Left ventricle myocardium superior (tissue), 1 donor: ENCODE data around the gene TBXA2R. TPM values are rescaled to one million over a fixed set of nuclear protein-coding genes. Genes with fewer than 3 reads are reported as not detected.

Experiments
- ATAC-seq: fragments of 200-7000 bp; cut with Tn5 transposase; one replicate; pipeline ENCODE4 v1.9.1; 2020; ENCODE audit warnings: mild to moderate bottlenecking, moderate library complexity
- DNase-seq: peaks from one replicate; pipeline ENCODE4 v3.0.0-alpha.2; 2020
- intact Hi-C: fragments of 100-400 bp; cut with micrococcal nuclease; formaldehyde crosslinking; loops from one replicate; pipeline ENCODE4 v1.11.0; 2022
- total RNA-seq: library from RNA; stranded (reverse); fragmentation: NEBNext Ultra II Directional; extraction: Animal tissue kit (Norgen Biotek cat#: 25700); gene quantifications from one replicate; pipeline ENCODE4 v1.2.1, GENCODE V29; 2021
- donor health status: DM: no; HTN: yes; CAD: no; lungs with severe emphysema.

The TBXA2R gene
- total RNA-seq, 1 donor from 2014 or later: 2.0 TPM

DNA sequence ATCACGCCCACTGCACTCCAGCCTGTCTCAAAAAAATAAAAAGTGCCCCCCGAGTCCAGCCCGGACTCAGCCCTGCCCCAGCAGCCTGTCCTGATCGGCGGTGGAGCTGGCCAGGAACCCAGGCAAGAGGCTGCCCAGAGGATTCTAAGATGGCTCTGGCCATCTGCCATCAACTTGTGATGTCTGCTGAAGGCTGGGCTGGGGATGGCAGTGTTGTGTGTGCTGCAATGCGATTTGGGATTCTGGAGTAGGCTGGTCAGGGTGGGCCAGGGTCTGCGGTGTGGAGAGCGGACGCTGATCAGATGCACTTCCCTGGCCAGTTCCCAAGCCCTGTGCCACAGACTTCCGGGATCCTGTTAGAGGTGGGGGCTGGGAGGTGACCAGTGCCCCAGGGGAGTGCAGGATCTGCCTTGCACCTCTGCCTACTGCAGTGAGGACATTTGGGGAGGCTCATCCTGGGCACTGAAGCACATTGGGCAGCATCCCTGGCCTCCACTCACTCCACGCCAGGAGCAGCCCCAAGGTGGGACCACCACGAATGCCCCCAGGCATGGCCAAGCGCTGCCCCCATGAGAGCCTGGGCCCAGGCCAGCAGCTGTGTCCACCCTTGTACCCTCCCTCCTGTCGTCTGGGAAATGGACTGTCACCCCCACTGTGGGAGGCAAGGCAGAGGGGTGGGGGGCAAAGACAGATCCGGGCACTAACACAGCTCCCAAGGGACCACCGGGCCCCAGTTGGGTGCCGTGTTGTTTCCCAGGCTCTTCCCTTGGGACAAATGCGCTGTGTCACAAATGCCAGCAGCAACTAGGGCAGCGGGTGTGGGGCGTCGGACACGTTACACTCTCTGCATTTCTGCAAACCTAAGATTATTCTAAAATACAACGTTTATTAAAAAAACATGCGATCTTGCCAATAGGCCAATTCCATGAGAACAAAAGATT is 3.4 kb upstream of the TBXA2R start:
- ATAC-seq (no peak), DNase-seq (no peak)
- intact Hi-C loops: no loop called here

DNA sequence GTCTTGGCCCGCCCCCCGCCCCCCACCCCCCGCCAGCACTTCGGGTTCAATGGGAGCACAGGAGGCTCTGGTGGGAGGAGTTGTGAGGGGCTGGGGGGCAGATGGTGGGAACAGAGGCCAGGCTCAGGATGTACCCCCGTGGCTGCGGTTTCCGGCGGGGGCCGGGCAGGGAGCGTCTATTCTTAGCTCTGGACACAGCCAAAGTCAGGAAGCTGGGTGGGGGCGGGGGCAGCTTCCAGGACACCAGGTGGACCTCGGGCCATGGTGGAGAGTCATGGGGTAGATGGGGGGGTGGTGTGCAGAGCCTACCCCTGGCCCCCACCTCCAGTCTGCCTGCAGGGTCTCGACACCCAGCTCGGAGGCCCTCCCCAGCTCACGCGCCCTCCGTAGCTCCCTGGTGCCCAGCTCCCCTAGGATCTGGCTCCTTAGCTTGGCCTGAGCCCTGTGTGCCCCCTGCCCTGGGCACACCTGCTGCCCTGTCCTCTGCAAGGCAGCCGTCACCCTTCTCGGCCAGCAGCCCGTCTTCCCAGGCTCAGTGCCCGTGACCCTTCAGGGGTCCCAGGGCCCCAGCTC is 2.2 kb upstream of the TBXA2R start:
- DNase-seq (peak; percentile 69), ATAC-seq (peak; percentile 24)
- intact Hi-C loops: no loop called here

DNA sequence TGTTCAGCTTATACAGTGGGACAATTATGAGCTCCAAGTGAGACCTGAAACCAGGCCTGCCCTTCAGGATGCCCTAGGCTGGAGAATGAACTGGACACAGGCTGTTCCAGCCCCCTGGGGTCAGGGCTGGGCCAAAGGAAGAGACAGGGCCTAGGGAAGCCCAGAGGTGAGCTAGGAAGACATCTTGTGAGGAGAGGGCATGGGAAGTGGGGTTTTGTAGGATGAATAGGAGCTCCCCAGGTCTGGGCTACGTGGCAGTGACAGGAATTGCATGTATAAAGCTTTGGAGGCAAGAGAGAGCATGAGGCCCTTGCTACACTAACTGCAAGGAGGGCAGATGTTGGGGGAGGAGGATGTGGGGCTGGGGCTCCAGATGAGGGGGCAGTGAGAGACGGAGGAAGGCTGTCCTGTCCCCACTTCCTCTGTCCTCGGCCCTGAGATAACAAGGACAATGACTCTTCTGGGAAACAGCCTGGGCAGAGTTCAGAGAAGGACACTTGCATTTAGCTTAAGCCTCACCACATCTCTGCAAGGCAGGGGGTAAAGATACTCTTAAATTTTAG is 1.5 kb upstream of the TBXA2R start:
- DNase-seq (no peak), ATAC-seq (no peak)
- intact Hi-C loops: no loop called here

DNA sequence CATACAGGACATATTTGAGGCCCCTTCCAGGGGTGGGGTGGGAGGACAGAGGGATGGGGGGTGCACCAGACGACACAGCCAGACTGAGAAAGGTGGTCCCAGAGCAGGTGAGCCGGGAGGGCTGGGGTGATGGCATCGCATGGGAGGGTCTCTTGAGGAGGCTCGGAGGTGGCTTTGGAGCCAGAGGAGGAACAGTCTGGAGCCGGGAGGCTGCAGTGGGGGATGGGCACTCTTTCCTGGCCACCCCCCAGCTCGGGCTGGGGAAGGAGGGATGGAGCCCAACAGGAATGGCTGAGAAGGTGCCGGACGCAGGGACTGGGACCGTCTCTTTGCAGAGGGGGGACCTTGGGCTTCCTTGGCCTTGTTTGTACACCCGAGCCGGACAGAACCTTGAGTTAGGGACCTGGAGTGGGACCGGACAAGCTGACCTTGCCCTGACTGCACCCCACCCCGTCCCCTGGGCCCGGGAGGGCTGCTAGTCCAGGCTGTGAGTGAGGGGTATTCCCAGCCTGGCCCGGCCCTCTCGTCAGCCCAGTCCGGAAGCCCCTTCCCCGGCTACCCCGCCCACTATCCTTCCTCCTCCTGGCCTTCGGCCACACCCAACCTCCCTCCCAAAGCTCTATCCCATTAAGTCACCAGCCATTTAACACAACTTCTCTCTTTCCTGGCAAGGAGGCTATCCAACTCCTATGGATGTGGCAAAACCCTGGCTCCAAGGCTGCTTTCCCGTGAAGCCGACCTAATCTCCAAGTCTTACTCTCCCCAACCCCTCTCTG is 816 bp upstream of the TBXA2R start:
- DNase-seq: peak; percentile 68
- intact Hi-C loops: no loop called here
- ATAC-seq: peak; percentile 65

DNA sequence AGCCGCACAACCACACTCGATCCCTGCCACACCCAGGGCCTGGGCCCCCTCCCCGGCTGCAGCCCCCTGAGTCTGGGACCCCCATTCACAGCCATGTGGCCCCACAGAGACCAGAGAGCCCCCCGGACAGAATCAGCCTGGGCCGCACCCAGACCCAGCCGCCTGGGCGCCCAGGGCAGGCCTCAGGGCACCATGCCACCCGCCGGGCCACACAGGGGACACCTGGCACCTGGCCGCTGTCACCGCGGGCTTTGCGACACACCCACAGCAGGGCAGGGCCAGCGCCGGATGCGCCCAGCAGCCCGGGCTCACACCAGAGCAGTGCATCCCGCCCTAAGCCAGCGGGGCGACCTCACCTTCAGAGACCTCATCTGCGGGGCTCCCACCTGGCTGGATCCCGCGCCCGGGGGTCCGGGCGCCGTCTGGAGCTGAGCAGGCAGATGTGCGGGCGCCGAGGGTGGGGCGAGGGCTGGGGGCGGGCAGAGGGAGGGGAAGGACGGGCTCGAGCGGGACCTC is 443 bp downstream of the TBXA2R start:
- intact Hi-C loops: no loop called here
- peak; percentile 12 for ATAC-seq
- DNase-seq: peak; percentile 56

DNA sequence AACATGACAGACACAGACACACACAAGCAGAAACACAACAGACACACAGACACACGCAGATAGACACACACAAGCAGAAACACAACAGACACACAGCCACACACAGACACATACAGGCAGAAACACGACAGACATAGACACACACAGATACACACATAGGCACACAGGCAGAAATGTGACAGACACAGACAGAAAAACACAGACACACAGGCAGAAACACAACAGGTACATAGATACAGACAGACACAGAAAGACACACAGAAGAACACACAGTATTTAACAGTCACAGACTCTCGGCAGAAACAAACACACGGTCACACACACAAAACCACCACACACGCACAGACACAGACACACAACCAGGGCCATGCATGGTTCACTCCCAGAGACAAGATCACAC is 905 bp downstream of the TBXA2R start:
- intact Hi-C loops: no loop called here
- ATAC-seq: no peak
- no peak for DNase-seq

DNA sequence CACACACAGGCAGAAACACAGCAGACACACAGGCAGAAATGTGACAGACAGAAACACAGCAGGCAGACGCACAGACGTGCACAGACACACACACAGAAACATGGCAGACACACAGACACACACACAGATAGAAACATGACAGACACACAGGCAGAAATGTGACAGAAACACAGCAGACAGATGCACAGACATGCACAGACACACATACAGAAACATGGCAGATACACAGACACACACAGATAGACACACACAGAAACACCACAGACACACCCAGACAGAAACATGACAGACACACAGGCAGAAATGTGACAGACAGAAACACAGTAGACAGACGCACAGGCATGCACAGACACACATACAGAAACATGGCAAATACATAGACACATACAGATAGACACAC is 1.3 kb downstream of the TBXA2R start:
- intact Hi-C loops: no loop called here
- ATAC-seq (no peak), DNase-seq (no peak)

DNA sequence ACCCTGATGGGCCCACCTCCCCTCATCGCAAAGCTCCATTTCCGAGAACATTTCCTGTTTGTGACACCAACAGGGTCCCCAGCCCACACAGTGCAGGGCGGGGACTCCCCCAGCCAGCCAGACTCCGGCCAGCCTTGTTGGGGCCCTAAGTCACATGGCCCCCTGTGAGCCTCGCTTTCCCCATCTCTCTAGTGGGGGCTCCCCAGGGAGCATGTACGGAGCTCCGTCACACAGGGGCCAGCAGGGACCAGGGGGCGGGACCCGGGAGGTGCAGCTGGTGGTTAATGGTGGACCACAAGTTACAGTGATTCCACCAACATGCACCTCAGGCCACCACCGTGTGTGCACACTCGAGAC is 1.7 kb downstream of the TBXA2R start:
- intact Hi-C loops: no loop called here
- DNase-seq: no peak
- no peak for ATAC-seq

DNA sequence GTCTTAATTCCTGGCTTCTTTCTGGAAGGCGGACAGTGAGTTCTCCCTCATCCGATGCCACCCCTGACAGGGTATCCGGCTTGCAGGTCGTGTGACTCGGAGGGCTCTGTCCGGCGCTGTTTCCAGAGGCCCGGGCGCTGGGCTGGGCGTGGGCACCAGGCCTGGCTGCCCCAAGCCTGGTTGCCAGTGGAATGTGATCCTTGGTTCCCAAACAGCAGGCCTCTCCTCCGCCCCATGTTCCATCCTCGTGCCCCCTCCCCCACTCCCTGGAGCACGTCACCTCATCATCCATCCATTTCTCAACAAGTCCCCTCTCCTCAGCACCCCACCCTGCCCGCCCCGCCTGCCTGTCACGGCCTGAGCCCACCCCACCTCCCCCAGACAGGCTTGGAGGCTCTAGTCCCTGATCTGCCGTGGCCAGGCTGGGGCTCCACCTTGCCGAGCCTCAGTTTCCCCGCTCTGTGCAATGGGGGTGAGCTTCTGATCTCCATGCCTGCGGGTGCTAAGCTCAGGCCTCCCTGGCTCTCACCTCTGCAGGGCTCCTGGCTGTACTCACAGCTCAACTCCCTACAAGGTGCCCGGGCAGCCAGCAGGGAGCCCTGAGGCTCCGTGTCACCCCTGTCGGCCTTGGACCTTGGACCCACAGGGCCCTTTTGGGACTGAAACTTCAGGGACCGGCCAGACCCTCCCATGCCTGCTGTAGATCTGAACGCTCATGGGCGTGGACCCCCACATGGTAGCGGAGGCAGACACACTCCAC is 2.3 kb downstream of the TBXA2R start:
- DNase-seq (no peak), ATAC-seq (no peak)
- intact Hi-C loops: no loop called here

DNA sequence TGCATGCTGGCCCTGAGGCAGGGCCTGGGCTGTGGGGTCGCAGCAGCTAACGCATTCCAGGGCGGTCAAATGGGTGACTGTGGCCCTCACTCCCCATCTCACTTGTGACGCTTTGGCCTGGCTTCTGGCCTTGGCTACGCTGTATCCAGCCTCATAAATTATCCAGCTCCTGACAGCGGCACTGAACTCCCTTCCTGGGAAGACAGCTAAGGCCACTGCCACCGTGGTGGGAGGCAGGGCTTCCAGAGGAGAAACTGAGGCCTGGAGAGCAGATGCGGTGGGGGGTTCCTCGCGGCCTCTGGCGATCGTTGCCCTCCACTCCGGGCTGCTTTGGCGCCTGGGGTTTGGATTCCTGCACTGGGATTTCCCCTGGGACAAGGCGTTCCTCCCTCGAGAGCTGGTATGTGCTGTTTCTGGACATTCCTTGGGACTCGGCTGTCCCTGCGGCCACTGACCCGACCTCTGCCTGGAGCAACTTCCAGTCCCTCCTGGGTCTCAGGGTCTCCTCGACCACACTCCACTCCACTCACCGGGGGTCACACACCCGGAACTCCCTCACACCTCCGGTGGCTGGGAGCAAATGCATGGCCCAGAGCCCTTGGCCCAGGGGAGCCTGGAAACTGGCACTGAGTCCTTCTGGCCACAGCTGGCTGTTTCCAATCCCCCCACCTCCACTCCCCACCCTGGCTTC is 3.4 kb downstream of the TBXA2R start:
- DNase-seq (no peak), ATAC-seq (no peak)
- intact Hi-C loops: no loop called here

DNA sequence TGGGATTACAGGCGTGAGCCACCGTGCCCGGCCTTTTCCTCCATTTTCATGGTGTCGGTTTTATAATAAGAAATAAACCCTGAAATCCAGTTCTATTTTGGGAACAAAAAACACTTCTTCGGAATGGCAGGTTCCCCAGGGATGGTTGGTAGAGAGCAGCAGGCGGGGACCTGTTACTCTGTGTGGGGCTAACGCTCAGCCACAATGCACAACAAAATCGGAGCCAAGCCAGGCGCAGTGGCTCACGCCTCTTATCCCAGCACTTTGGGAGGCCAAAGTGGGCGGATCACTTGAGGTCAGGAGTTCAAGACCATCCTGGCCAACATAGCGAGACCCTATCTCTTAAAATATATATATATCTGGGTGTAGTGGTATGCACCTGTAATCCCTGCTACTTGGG is 5.7 kb downstream of the TBXA2R start:
- DNase-seq (no peak), ATAC-seq (no peak)
- intact Hi-C loops: no loop called here

DNA sequence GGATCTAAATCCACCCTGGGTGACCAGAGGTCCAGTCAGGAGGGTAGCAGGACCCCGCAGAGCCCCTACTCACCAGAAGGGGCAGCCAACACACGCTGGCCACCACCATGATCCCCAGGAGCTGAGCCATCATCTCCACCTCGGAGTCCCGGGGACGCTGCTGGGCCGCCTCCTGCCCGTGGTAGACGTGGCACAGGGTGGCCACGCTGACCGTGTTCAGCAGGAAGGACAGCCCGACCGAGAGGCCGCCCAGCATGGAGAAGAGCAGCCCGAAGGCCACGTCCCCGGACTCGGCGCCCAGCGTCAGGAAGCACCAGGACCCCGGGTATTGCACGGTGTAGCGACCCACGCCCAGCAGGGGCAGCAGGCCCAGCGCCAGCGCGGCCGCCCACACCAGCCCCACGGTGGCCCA is 6.9 kb downstream of the TBXA2R start:
- no peak for ATAC-seq
- DNase-seq: no peak
- intact Hi-C loops: no loop called here

DNA sequence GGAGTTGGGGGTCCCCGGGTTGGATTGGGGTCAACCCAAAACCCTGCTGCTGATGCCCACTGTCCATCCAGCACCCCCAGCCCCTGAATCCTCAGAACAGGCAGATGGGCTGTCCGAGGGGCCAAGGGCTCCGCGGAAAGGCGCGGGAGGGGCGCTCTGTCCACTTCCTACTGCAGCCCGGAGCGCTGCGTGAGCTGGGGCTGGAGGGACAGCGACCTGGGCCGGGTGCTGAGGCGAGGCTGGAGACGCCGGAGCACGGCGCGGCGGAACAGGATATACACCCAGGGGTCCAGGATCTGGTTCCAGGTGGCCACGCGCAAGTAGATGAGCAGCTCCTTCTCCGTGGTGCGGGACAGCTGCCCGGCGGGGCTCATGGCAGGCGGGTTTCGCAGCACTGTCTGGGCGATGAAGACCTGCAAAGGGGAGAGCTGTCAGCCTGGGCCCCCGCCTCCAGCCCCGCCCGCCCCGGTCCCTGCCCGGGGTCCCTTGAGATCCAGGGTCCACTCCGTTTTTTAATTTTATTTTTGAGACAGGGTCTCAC is 11.1 kb downstream of the TBXA2R start:
- DNase-seq (no peak), ATAC-seq (no peak)
- intact Hi-C loops: no loop called here

DNA sequence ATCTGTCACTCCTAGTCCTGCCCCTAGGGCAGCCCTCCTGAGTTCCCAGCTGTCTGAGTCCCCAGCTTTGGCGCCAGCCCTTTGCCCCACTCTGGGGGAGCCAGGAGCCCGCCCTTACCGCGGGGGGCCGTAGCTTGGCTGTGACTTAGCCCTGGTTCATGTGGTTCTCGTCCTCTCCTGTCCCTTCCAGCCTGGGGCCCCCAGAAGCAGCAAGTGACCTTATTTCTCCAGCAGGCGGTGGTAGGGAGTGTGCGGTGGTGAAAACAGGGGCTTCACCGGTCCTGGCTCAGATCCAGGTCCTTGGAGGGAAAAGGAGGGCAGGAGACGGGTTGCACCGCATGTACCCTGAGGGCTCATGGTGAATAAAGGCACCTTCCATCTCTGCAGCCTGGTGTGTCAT is 13.5 kb downstream of the TBXA2R start:
- intact Hi-C loops: no loop called here
- ATAC-seq (no peak), DNase-seq (no peak)

DNA sequence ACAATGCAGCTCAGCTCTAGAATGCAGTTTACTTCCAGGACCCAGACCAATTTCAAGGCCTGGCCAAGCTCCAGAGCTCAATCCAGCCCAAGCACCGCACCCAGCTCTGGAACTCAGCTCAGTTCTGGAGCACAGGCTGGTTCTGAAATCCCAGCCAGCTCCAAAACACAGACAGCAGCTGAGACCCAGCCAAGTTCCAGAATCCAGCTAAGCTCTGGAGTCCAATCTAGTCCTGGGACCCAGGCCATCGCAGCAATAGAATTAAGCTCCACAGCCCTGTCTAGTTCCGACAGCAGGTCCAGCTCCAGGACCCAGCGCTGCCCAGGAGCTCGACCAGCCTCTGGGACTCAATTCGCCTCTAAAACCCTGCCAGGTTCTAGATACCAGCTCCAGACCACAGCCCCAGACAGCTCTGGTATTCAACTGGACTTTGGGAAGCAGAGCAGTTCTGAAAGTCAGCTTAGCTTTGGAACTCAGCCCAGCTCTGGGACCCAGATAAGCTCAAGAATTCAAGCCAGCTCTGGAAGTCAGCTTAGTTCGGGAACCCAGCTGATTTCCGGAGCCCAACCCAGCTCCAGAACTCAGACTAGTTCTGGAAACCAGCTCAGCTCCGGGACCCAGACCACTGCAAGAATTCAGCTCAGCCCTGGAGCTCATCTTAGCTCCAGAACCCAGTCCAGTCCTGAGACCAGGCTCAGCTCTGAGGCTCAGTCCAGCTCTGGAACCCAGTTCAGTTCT is 14.6 kb downstream of the TBXA2R start:
- intact Hi-C loops: no loop called here
- ATAC-seq: peak; percentile 70
- DNase-seq: no peak

DNA sequence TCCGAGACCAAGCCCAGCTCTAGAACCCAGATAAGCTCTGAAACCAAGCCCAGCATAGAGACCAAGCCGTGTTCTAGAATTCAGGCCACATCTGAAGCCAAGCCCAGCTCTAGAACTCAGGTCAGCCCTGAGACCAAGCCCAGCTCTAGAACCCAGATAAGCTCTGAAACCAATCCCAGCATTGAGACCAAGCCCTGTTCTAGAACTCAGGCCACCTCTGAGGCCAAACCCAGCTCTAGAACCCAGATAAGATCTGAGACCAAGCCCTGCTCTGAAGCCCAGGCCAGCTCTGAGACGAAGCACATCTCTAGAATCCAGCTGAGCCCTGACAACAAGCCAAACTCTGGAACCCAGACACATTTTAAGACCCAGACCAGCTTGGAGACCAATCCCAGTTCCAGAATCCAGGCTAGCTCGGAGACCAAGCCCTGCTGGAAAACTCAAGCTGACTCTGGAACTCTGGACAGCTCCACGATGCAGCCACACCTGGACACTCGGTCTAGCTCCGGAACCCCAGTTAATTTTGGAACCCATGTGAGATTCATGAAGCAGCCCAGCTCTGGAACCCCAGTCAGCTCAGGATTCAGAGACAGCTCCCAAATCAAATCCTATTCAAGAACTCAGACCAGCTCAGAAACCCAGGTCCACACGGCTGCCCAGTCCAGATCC is 15.6 kb downstream of the TBXA2R start:
- ATAC-seq: no peak
- intact Hi-C loops: no loop called here
- DNase-seq: no peak

DNA sequence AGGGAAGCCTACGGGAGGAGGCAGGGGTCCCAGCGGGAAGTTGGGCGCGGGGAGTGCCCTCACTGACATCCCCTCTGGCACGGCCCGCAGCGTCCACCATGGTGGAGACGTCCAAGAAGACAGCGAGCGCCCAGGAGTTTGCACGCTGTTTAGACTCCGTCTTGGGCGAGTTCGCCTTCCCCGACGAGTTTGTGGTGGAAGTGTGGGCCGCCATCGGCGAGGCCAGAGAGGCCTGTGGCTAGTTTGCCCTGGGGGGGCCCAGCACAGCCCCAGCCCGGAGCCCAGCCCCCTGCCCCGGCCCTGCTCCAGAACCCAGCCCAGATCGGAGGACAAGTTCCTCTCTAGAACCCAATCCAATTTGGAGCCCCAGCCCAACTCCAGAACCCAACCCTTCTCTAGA is 16.7 kb downstream of the TBXA2R start:
- ATAC-seq: no peak
- no peak for DNase-seq
- intact Hi-C loops: no loop called here
